A549 (cell line): Measurements from ENCODE around the gene DUS3L. TPM values are rescaled to one million over a fixed set of nuclear protein-coding genes. Genes with fewer than 3 reads are reported as not detected.

ENCODE experiments used
- ATAC-seq, 2 experiments: fragments of 200-7000 bp in 1 of 2; fragments of >200 bp in 1 of 2; cut with Nextera tagmentation in 1 of 2; cut with Tn5 transposase in 1 of 2; 3 replicates each; pipeline versions ENCODE4 v1.8.0 to v1.9.1; 2018 to 2020; ENCODE audit warnings: mild to moderate bottlenecking in 1 of 2, moderate library complexity in 1 of 2
- CTCF ChIA-PET: fragments of 300-600 bp; sonication (Branson Sonifier 250); formaldehyde crosslinking; extraction: SDS; loops from one replicate; lab custom pipeline; 2021; ENCODE audit warnings: antibody characterized with exemption, inconsistent platforms; lab: Yijun Ruan, JAX
- POLR2A ChIA-PET: fragments of 350-600 bp; formaldehyde crosslinking; extraction: SDS; loops from one replicate; lab custom pipeline; 2021; ENCODE audit warnings: antibody characterized with exemption, inconsistent platforms; lab: Yijun Ruan, JAX
- DNase-seq, 2 experiments: peaks; one replicate each; pipeline versions ENCODE4 v3.0.0 to v3.0.0-alpha.2; 2011 to 2016; ENCODE audit warnings: low read depth in 1 of 2, low spot score in 1 of 2
- FAIRE-seq: peaks from 2 replicates; lab custom pipeline; 2011; peaks lifted over from hg19 to GRCh38; lab: Jason Lieb, UNC
- H3K27ac ChIP-seq, 2 experiments: fragments of >200 bp; sonication (Bioruptor Twin); formaldehyde crosslinking; 3 replicates each; pipeline ENCODE4 v1.5.1; 2016 to 2017
- H3K4me1 ChIP-seq: fragments of >200 bp; sonication (Bioruptor Twin); formaldehyde crosslinking; 3 replicates; pipeline ENCODE4 v1.6.1; 2016
- H3K4me2 ChIP-seq: fragments of >200 bp; sonication (Bioruptor Twin); formaldehyde crosslinking; 3 replicates; pipeline ENCODE4 v1.6.1; 2016
- H3K4me3 ChIP-seq: fragments of >200 bp; sonication (Bioruptor Twin); formaldehyde crosslinking; 3 replicates; pipeline ENCODE4 v1.5.1; 2016
- H3K9me3 ChIP-seq: fragments of >200 bp; sonication (Bioruptor Twin); formaldehyde crosslinking; 3 replicates; pipeline ENCODE4 v1.6.1; 2016
- BCL3 ChIP-seq: fragments of >200 bp; sonication (Bioruptor Twin); formaldehyde crosslinking; IDR thresholded peaks from 3 replicates; pipeline ENCODE4 v1.6.1; 2016
- BHLHE40 ChIP-seq: IDR thresholded peaks from 2 replicates; pipeline ENCODE4 v1.6.1; 2012; ENCODE audit warnings: low read depth, low read length, inconsistent platforms
- CBX8 ChIP-seq: fragments of 200-600 bp; sonication (generic); IDR thresholded peaks from 2 replicates; pipeline ENCODE4 v1.6.1; 2016
- CEBPB ChIP-seq, 2 experiments: fragments of >200 bp in 1 of 2; sonication (Bioruptor Twin) in 1 of 2; formaldehyde crosslinking in 1 of 2; IDR thresholded peaks; 2 replicates each; pipeline ENCODE4 v1.6.1; 2012 to 2016
- EHMT2 ChIP-seq: fragments of 200-600 bp; sonication (generic); IDR thresholded peaks from 2 replicates; pipeline ENCODE4 v1.6.1; 2016; ENCODE audit warnings: antibody characterized with exemption, low read depth, mild to moderate bottlenecking, moderate library complexity
- EP300 ChIP-seq, 2 experiments: fragments of >200 bp; sonication (Bioruptor Twin); formaldehyde crosslinking; IDR thresholded peaks; 2 replicates in 1 of 2; 3 replicates in 1 of 2; pipeline ENCODE4 v1.6.1; 2016 to 2017
- ESRRA ChIP-seq: fragments of 150-350 bp; IDR thresholded peaks from 2 replicates; pipeline ENCODE4 v1.6.1; 2014; ENCODE audit warnings: mild to moderate bottlenecking, low read length, borderline replicate concordance
- FOSL2 ChIP-seq, 2 experiments: fragments of 450-650 bp in 1 of 2; fragments of >200 bp in 1 of 2; sonication (Bioruptor Twin) in 1 of 2; formaldehyde crosslinking; IDR thresholded peaks; 2 replicates each; pipeline versions ENCODE4 v1.5.0 to v1.6.1; 2016 to 2020; ENCODE audit warnings: mild to moderate bottlenecking in 1 of 2, moderate library complexity in 1 of 2
- JUN ChIP-seq, 2 experiments: fragments of >200 bp; sonication (Bioruptor Twin); formaldehyde crosslinking; IDR thresholded peaks; 2 replicates in 1 of 2; 3 replicates in 1 of 2; pipeline ENCODE4 v1.6.1; 2016 to 2017
- JUNB ChIP-seq: fragments of >200 bp; sonication (Bioruptor Twin); formaldehyde crosslinking; IDR thresholded peaks from 2 replicates; pipeline ENCODE4 v1.6.1; 2016
- MAFK ChIP-seq: fragments of 450-650 bp; IDR thresholded peaks from 2 replicates; pipeline ENCODE4 v1.6.1; 2014; ENCODE audit not compliant: partially characterized antibody
- MAX ChIP-seq: IDR thresholded peaks from 2 replicates; pipeline ENCODE4 v1.6.1; 2012
- NFE2L2 ChIP-seq: fragments of 150-350 bp; conservative IDR thresholded peaks from 2 replicates; pipeline ENCODE4 v1.6.1; 2014; ENCODE audit warnings: low read length
- PHF8 ChIP-seq: fragments of 200-600 bp; sonication (generic); IDR thresholded peaks from 2 replicates; pipeline ENCODE4 v1.6.1; 2016; ENCODE audit warnings: low read depth, mild to moderate bottlenecking, antibody characterized with exemption, moderate library complexity, borderline replicate concordance
- RARB ChIP-seq: fragments of 250-450 bp; sonication (Bioruptor Pico); IDR thresholded peaks from 2 replicates; pipeline ENCODE4 v1.8.0; 2021; ENCODE audit warnings: mild to moderate bottlenecking, moderate library complexity
- REST ChIP-seq: fragments of 200-600 bp; sonication (generic); IDR thresholded peaks from 2 replicates; pipeline ENCODE4 v1.6.1; 2016; ENCODE audit warnings: antibody characterized with exemption, mild to moderate bottlenecking, moderate library complexity
- RFX5 ChIP-seq: fragments of 450-650 bp; IDR thresholded peaks from 2 replicates; pipeline ENCODE4 v1.7.1; 2014; ENCODE audit warnings: antibody characterized with exemption, mild to moderate bottlenecking, moderate library complexity
- RNF2 ChIP-seq: fragments of 200-600 bp; sonication (generic); IDR thresholded peaks from 2 replicates; pipeline ENCODE4 v1.6.1; 2016; ENCODE audit warnings: low read depth, mild to moderate bottlenecking, antibody characterized with exemption, moderate library complexity, borderline replicate concordance
- SREBF2 ChIP-seq: fragments of 450-650 bp; IDR thresholded peaks from 2 replicates; pipeline ENCODE4 v1.6.1; 2014; ENCODE audit warnings: mild to moderate bottlenecking, moderate library complexity
- TP53 ChIP-seq: fragments of 250-450 bp; sonication (Bioruptor Pico); IDR thresholded peaks from 2 replicates; pipeline ENCODE4 v1.5.0; 2021; ENCODE audit warnings: mild to moderate bottlenecking, moderate library complexity
- WGBS: methylation state at CpG from one replicate; pipeline ENCODE4 v1.1.6; 2017; ENCODE audit errors: missing lambda C conversion rate; 5-methylcytosine and 5-hydroxymethylcytosine counted together
- polyA plus RNA-seq, 4 experiments: library from polyadenylated mRNA; depleted of rRNA in 3 of 4; stranded (reverse); fragments of >200 nt; fragmentation: RNase III in 1 of 4; extraction: RNeasy Plus Mini Kit Qiagen cat#74134 plus additional on column Dnase treatment in 1 of 4; gene quantifications; 2 replicates in 3 of 4; 3 replicates in 1 of 4; pipeline ENCODE4 v1.2.3, GENCODE V29; 2011 to 2017
- TF ChIP-seq, protein P1 (sequence below): fragments of >200 bp; sonication (Bioruptor Twin); formaldehyde crosslinking; IDR thresholded peaks from 2 replicates; pipeline ENCODE4 v1.6.1; 2016
- TF ChIP-seq, protein P2 (sequence below): IDR thresholded peaks from 2 replicates; pipeline ENCODE4 v1.6.1; 2012; ENCODE audit warnings: low read depth, borderline replicate concordance
- TF ChIP-seq, protein P3 (sequence below): fragments of 450-650 bp; IDR thresholded peaks from 2 replicates; pipeline ENCODE4 v1.6.1; 2014; ENCODE audit warnings: antibody characterized with exemption

The DUS3L gene
- polyA plus RNA-seq, 2 of the 4 experiments (the other 2 are of a cell fraction): 16.3 to 26.9 TPM

GRCh38 chr19:5743630-5744029 lies 47.3 kb downstream of the DUS3L start (continued):
- TF ChIP-seq BCL3 (no peak), NFE2L2 (no peak), TP53 (CRISPR knock-in tag) (no peak), RNF2 (no peak), FOSL2 (IDR thresholded peaks at IDR 0.05) (no peak), FOSL2 (CRISPR knock-in tag; IDR thresholded peaks at IDR 0.05) (no peak), CBX8 (no peak), EP300 (IDR thresholded peaks at IDR 0.05) (no peak), CEBPB (IDR thresholded peaks at IDR 0.05) (no peak)
- TF ChIP-seq, protein P1, sequence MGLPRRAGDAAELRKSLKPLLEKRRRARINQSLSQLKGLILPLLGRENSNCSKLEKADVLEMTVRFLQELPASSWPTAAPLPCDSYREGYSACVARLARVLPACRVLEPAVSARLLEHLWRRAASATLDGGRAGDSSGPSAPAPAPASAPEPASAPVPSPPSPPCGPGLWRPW: no peak

DNA sequence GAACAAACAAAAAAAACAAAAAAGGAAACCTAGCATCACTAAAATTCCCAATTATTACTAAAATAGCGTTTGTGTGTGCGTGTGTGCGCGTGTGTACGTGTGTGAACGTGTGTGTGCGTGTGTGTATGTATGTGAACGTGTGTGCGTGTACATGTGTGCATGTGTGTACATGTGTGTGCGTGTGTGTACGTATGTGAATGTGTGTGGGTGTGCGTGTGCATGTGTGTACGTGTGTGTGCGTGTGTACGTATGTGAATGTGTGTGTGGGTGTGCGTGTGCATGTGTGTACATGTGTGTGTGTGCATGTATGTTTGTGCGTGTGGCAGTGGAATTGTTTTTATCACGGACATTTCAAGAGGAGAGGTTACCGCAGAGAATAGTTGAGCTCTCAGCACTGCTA lies 48.9 kb downstream of the DUS3L start:
- Histone ChIP-seq H3K9me3 (no peaks in the 10 kb centered on the region), H3K4me2 (no peak overlapping the region), H3K4me3 (no peak overlapping the region), H3K4me1 (no peaks in the 10 kb centered on the region), H3K27ac (no peak overlapping the region)
- DNase-seq (no peak), ATAC-seq (no peak), FAIRE-seq (no peak)
- CTCF ChIA-PET: no interaction called here
- no peak for TF ChIP-seq EHMT2
- TF ChIP-seq BHLHE40: no peak
- TF ChIP-seq, protein P2, sequence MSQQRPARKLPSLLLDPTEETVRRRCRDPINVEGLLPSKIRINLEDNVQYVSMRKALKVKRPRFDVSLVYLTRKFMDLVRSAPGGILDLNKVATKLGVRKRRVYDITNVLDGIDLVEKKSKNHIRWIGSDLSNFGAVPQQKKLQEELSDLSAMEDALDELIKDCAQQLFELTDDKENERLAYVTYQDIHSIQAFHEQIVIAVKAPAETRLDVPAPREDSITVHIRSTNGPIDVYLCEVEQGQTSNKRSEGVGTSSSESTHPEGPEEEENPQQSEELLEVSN: no peak
- no peak for TF ChIP-seq SREBF2
- no peak for TF ChIP-seq MAX
- TF ChIP-seq ESRRA: no peak
- TF ChIP-seq, protein P1: no peak
- TF ChIP-seq RFX5: no peak
- TF ChIP-seq RARB: no peak
- TF ChIP-seq, protein P3, sequence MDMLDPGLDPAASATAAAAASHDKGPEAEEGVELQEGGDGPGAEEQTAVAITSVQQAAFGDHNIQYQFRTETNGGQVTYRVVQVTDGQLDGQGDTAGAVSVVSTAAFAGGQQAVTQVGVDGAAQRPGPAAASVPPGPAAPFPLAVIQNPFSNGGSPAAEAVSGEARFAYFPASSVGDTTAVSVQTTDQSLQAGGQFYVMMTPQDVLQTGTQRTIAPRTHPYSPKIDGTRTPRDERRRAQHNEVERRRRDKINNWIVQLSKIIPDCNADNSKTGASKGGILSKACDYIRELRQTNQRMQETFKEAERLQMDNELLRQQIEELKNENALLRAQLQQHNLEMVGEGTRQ: no peak
- no peak for TF ChIP-seq REST
- TF ChIP-seq MAFK: no peak
- TF ChIP-seq JUNB: no peak
- TF ChIP-seq JUN (IDR thresholded peaks at IDR 0.05): no peak
- TF ChIP-seq PHF8: no peak
- 67% methylated on average over 19 of the region's 19 CpGs for WGBS
- POLR2A ChIA-PET: no interaction called here
